Transverse colon (tissue), 4 donors: ENCODE measurements around the gene FRMD3. TPM values are rescaled to one million over a fixed set of nuclear protein-coding genes. Genes with fewer than 3 reads are reported as not detected.

Source experiments
- DNase-seq: peaks from one replicate; pipeline ENCODE4 v3.0.0-alpha.2; 2019
- H3K27ac ChIP-seq, 4 donors: fragments of 200-600 bp; sonication (generic); 2 replicates each; pipeline ENCODE4 v1.5.1; 2016 to 2018; ENCODE audit warnings: inconsistent platforms in 4 of 4
- H3K27me3 ChIP-seq: fragments of 200-600 bp; sonication (generic); 2 replicates; pipeline ENCODE4 v1.5.1; 2017; ENCODE audit warnings: inconsistent platforms
- H3K36me3 ChIP-seq, 4 donors: fragments of 200-600 bp; sonication (generic); 2 replicates each; pipeline ENCODE4 v1.5.1; 2017 to 2019; ENCODE audit warnings: inconsistent platforms in 4 of 4
- H3K4me1 ChIP-seq, 4 donors: fragments of 200-600 bp; sonication (generic); 2 replicates each; pipeline ENCODE4 v1.5.1; 2017 to 2020; ENCODE audit warnings: inconsistent platforms in 4 of 4
- H3K4me3 ChIP-seq, 4 donors: fragments of 200-600 bp; sonication (generic); 1 replicate in 1 of 4; 2 replicates in 3 of 4; pipeline versions ENCODE4 v1.5.1 to v1.6.1; 2017 to 2019; ENCODE audit warnings: inconsistent platforms in 4 of 4
- H3K9me3 ChIP-seq, 2 donors: fragments of 200-600 bp; sonication (generic); 2 replicates each; pipeline ENCODE4 v1.5.1; 2017 to 2019; ENCODE audit warnings: inconsistent platforms in 2 of 2
- CTCF ChIP-seq, 5 experiments: fragments of 200-600 bp in 3 of 5; fragments of 450-650 bp in 2 of 5; sonication (generic) in 3 of 5; IDR thresholded peaks; 1 replicate in 2 of 5; 2 replicates in 3 of 5; pipeline ENCODE4 v1.5.1; 2016 to 2017; ENCODE audit warnings: antibody characterized with exemption in 5 of 5, inconsistent platforms in 3 of 5, mild to moderate bottlenecking in 2 of 5, moderate library complexity in 1 of 5
- EP300 ChIP-seq: sonication (generic); formaldehyde crosslinking; IDR thresholded peaks from one replicate; pipeline ENCODE4 v1.6.1; 2017; ENCODE audit warnings: antibody characterized with exemption, low read depth
- POLR2A ChIP-seq: fragments of 450-650 bp; IDR thresholded peaks from one replicate; pipeline ENCODE4 v1.6.1; 2016; ENCODE audit warnings: antibody characterized with exemption, mild to moderate bottlenecking, moderate library complexity
- POLR2AphosphoS5 ChIP-seq, 3 donors: sonication (generic); formaldehyde crosslinking; IDR thresholded peaks; one replicate each; pipeline ENCODE4 v1.6.1; 2016; ENCODE audit warnings: antibody characterized with exemption in 3 of 3
- WGBS, 2 donors: methylation state at CpG; one replicate each; pipeline ENCODE4 v1.1.5; 2018; ENCODE audit warnings: low coverage in 1 of 2; 5-methylcytosine and 5-hydroxymethylcytosine counted together
- in situ Hi-C, 4 donors: fragments of 200-750 bp; cut with MboI; loops; one replicate each; pipeline versions ENCODE4 v1.15.0 to v1.15.1; 2017; ENCODE audit warnings: low sequenced_read_pairs in 3 of 4, low pct_ligation_motif_present in 1 of 4, low pct_unique_long_range_greater_than_20kb in 1 of 4
- intact Hi-C: fragments of 100-400 bp; cut with DNase I; formaldehyde crosslinking; loops from one replicate; pipeline ENCODE4 v1.15.1; 2023; ENCODE audit warnings: low total_unique reads
- total RNA-seq, 4 donors: library from RNA; depleted of rRNA; stranded (reverse); fragments of >200 nt; gene quantifications; one replicate each; pipeline ENCODE4 v1.1.0, GENCODE V29; 2016

The FRMD3 gene
- total RNA-seq, 4 donors from 2014 or later: 5.8 to 37.0 (median 18.1) TPM

GRCh38 chr9:83299094-83299493, 239.1 kb downstream of the FRMD3 start:
- TF ChIP-seq POLR2A (no peak), EP300 (no peak), POLR2AphosphoS5 (IDR thresholded peaks at IDR 0.05) (no peak), CTCF (IDR thresholded peaks at IDR 0.05) (no peak)
- H3K4me1 ChIP-seq: peaks cover 0 to 2% (median 0%) of the 10 kb centered on the region in 4 donors
- no peaks in the 10 kb centered on the region for H3K9me3 ChIP-seq
- DNase-seq: no peak
- intact Hi-C loops: no loop called here
- in situ Hi-C loops: no loop called here
- H3K27ac ChIP-seq: no peak overlapping the region
- no peak overlapping the region for H3K4me3 ChIP-seq
- no peaks in the 10 kb centered on the region for H3K36me3 ChIP-seq
- 71 to 95% methylated on average over 2 of the region's 2 CpGs for WGBS, 2 donors
- H3K27me3 ChIP-seq: no peaks in the 10 kb centered on the region

GRCh38 chr9:83296123-83296522, 242.1 kb downstream of the FRMD3 start:
- intact Hi-C loops (no loop called here), in situ Hi-C loops (no loop called here)
- Histone ChIP-seq H3K4me3 (no peak overlapping the region), H3K27ac (no peak overlapping the region), H3K4me1 (no peaks in the 10 kb centered on the region), H3K9me3 (no peaks in the 10 kb centered on the region), H3K36me3 (no peaks in the 10 kb centered on the region), H3K27me3 (no peaks in the 10 kb centered on the region)
- TF ChIP-seq POLR2A (no peak), POLR2AphosphoS5 (IDR thresholded peaks at IDR 0.05) (no peak), EP300 (no peak), CTCF (IDR thresholded peaks at IDR 0.05) (no peak)
- DNase-seq: no peak
- WGBS, 2 donors: 84% methylated on average over 2 of the region's 2 CpGs; no CpG with 5 or more reads in 1 of the 2 donors

GRCh38 chr9:83294816-83295215, 243.4 kb downstream of the FRMD3 start:
- intact Hi-C loops: no loop called here
- no peaks in the 10 kb centered on the region for H3K36me3 ChIP-seq
- WGBS, 2 donors: 79 to 100% methylated on average over 1 to 2 of the region's 2 CpGs
- H3K27ac ChIP-seq: no peak overlapping the region
- in situ Hi-C loops: no loop called here
- H3K4me3 ChIP-seq: no peak overlapping the region
- no peaks in the 10 kb centered on the region for H3K4me1 ChIP-seq
- no peaks in the 10 kb centered on the region for H3K9me3 ChIP-seq
- no peaks in the 10 kb centered on the region for H3K27me3 ChIP-seq
- no peak for DNase-seq
- TF ChIP-seq CTCF (IDR thresholded peaks at IDR 0.05): no peak
- no peak for TF ChIP-seq EP300
- no peak for TF ChIP-seq POLR2AphosphoS5 (IDR thresholded peaks at IDR 0.05)
- no peak for TF ChIP-seq POLR2A

- in situ Hi-C loops: no loop called here
- H3K27ac ChIP-seq: no peak overlapping the region
- H3K4me3 ChIP-seq: no peak overlapping the region
- H3K36me3 ChIP-seq: no peaks in the 10 kb centered on the region
- TF ChIP-seq EP300 (no peak), POLR2A (no peak), POLR2AphosphoS5 (IDR thresholded peaks at IDR 0.05) (no peak), CTCF (IDR thresholded peaks at IDR 0.05) (no peak)
- H3K27me3 ChIP-seq: no peaks in the 10 kb centered on the region
- H3K4me1 ChIP-seq: no peaks in the 10 kb centered on the region
- intact Hi-C loops: no loop called here
- DNase-seq: no peak
- no peaks in the 10 kb centered on the region for H3K9me3 ChIP-seq
- WGBS, 2 donors: 85% methylated on average over 1 of the region's 1 CpG; no CpG with 5 or more reads in 1 of the 2 donors
These were observed 247.0 kb downstream of the FRMD3 start for GRCh38 chr9:83291196-83291595.
